HepG2 (cell line): ENCODE data around the gene CMIP.

Experiments
- FOXC1 ChIP-seq: sonication (generic); formaldehyde crosslinking; IDR thresholded peaks from 2 replicates; pipeline ENCODE4 v1.8.0; 2022; ENCODE audit warnings: mild to moderate bottlenecking, missing genetic modification reagents, borderline replicate concordance
- JUND ChIP-seq: sonication (generic); formaldehyde crosslinking; IDR thresholded peaks from 2 replicates; pipeline ENCODE4 v1.8.0; 2022; ENCODE audit warnings: mild to moderate bottlenecking, missing genetic modification reagents
- MEIS1 ChIP-seq: sonication (generic); formaldehyde crosslinking; IDR thresholded peaks from 2 replicates; pipeline ENCODE4 v1.9.0; 2021; ENCODE audit warnings: mild to moderate bottlenecking, missing genetic modification reagents, moderate library complexity, borderline replicate concordance
- NR1H2 ChIP-seq: sonication (generic); formaldehyde crosslinking; IDR thresholded peaks from 2 replicates; pipeline ENCODE4 v1.8.1; 2022; ENCODE audit warnings: low read depth, missing genetic modification reagents, borderline replicate concordance
- PAWR ChIP-seq: sonication (generic); formaldehyde crosslinking; IDR thresholded peaks from 2 replicates; pipeline ENCODE4 v1.4.0; 2020; ENCODE audit warnings: missing genetic modification reagents, mild to moderate bottlenecking, borderline replicate concordance
- USF2 ChIP-seq, 2 experiments: sonication (generic) in 1 of 2; formaldehyde crosslinking in 1 of 2; IDR thresholded peaks; 2 replicates each; pipeline versions ENCODE4 v1.5.1 to v1.6.1; 2011 to 2020; ENCODE audit warnings: borderline replicate concordance in 1 of 2, low read depth in 1 of 2, low read length in 1 of 2, mild to moderate bottlenecking in 1 of 2, missing genetic modification reagents in 1 of 2, moderate library complexity in 1 of 2
- ZBTB33 ChIP-seq: sonication (generic); formaldehyde crosslinking; IDR thresholded peaks from 2 replicates; pipeline ENCODE4 v1.4.0; 2020; ENCODE audit warnings: missing genetic modification reagents
- TF ChIP-seq, protein P1 (sequence below), 2 experiments: fragments of 450-650 bp in 1 of 2; sonication (generic) in 1 of 2; formaldehyde crosslinking in 1 of 2; IDR thresholded peaks; 2 replicates each; pipeline versions ENCODE4 v1.6.1 to v1.8.0; 2016 to 2022; ENCODE audit warnings: antibody characterized with exemption in 1 of 2, mild to moderate bottlenecking in 1 of 2, missing genetic modification reagents in 1 of 2
- TF ChIP-seq, protein P2 (sequence below): sonication (generic); formaldehyde crosslinking; IDR thresholded peaks from 2 replicates; pipeline ENCODE4 v1.5.0; 2020; ENCODE audit warnings: mild to moderate bottlenecking, missing genetic modification reagents

GRCh38 chr16:81681311-81681710 lies 236.7 kb downstream of the CMIP start:
- no peak for TF ChIP-seq JUND (CRISPR knock-in tag)
- TF ChIP-seq, protein P1, sequence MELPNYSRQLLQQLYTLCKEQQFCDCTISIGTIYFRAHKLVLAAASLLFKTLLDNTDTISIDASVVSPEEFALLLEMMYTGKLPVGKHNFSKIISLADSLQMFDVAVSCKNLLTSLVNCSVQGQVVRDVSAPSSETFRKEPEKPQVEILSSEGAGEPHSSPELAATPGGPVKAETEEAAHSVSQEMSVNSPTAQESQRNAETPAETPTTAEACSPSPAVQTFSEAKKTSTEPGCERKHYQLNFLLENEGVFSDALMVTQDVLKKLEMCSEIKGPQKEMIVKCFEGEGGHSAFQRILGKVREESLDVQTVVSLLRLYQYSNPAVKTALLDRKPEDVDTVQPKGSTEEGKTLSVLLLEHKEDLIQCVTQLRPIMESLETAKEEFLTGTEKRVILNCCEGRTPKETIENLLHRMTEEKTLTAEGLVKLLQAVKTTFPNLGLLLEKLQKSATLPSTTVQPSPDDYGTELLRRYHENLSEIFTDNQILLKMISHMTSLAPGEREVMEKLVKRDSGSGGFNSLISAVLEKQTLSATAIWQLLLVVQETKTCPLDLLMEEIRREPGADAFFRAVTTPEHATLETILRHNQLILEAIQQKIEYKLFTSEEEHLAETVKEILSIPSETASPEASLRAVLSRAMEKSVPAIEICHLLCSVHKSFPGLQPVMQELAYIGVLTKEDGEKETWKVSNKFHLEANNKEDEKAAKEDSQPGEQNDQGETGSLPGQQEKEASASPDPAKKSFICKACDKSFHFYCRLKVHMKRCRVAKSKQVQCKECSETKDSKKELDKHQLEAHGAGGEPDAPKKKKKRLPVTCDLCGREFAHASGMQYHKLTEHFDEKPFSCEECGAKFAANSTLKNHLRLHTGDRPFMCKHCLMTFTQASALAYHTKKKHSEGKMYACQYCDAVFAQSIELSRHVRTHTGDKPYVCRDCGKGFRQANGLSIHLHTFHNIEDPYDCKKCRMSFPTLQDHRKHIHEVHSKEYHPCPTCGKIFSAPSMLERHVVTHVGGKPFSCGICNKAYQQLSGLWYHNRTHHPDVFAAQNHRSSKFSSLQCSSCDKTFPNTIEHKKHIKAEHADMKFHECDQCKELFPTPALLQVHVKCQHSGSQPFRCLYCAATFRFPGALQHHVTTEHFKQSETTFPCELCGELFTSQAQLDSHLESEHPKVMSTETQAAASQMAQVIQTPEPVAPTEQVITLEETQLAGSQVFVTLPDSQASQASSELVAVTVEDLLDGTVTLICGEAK (IDR thresholded peaks at IDR 0.05), result no peak
- TF ChIP-seq, protein P1 (CRISPR knock-in tag; IDR thresholded peaks at IDR 0.05), result no peak
- TF ChIP-seq MEIS1 (CRISPR knock-in tag), result no peak
- TF ChIP-seq, protein P2, sequence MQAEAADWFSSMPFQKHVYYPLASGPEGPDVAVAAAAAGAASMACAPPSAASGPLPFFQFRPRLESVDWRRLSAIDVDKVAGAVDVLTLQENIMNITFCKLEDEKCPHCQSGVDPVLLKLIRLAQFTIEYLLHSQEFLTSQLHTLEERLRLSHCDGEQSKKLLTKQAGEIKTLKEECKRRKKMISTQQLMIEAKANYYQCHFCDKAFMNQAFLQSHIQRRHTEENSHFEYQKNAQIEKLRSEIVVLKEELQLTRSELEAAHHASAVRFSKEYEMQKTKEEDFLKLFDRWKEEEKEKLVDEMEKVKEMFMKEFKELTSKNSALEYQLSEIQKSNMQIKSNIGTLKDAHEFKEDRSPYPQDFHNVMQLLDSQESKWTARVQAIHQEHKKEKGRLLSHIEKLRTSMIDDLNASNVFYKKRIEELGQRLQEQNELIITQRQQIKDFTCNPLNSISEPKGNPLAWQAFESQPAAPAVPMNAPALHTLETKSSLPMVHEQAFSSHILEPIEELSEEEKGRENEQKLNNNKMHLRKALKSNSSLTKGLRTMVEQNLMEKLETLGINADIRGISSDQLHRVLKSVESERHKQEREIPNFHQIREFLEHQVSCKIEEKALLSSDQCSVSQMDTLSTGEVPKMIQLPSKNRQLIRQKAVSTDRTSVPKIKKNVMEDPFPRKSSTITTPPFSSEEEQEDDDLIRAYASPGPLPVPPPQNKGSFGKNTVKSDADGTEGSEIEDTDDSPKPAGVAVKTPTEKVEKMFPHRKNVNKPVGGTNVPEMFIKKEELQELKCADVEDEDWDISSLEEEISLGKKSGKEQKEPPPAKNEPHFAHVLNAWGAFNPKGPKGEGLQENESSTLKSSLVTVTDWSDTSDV (CRISPR knock-in tag), result no peak
- no peak for TF ChIP-seq FOXC1 (CRISPR knock-in tag)
- TF ChIP-seq USF2 (IDR thresholded peaks at IDR 0.05; ENCODE audit: low read depth, low read length), result no peak
- no peak for TF ChIP-seq USF2 (CRISPR knock-in tag; IDR thresholded peaks at IDR 0.05; ENCODE audit: borderline replicate concordance)
- TF ChIP-seq PAWR, result no peak
- TF ChIP-seq NR1H2 (CRISPR knock-in tag), result no peak
- no peak for TF ChIP-seq ZBTB33 (CRISPR knock-in tag)
